Stimulated activated CD8-positive, alpha-beta memory T cell treated with anti-CD3 and anti-CD28 coated beads, Interleukin-2, amount 100 ng/mL, for 48 hours (primary cell): Measurements from ENCODE around the gene LUZP4.
"Not testable (repeated sequence)": the region's sequence is repeated elsewhere in the genome, so short reads cannot be mapped to it uniquely, and the experiment has no call there.

Experiments
- DNase-seq, 2 donors: peaks; one replicate each; pipeline ENCODE4 v3.0.0-alpha.2; 2020; ENCODE audit warnings: low read depth in 2 of 2

Gene LUZP4

DNA sequence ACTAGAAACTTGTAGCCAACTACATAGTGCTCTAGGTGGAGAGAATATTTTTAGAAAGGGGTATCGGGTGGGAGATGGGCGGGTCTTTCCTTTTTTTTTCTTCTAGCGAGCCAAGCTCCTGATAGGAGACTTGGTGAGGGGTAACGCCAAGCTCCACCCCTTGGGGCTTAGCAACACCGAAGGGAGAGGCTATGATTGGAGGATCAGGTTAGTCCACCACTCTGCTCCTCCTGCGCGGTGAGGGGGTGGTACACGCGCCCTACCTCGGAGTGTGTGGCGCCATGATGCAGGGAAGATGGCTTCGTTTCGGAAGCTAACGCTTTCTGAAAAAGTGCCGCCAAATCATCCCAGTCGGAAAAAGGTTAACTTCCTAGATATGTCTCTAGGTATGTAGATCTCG lies at the start of gene LUZP4:
TSS of gene LUZP4 (plus strand) at position 251 of the 400 bp plus-strand sequence. CDS start at position 296, 45 bp downstream.
- DNase-seq = no peak

- no peak for DNase-seq
These were observed 37.9 kb upstream of the LUZP4 start for GRCh38 chrX:115251458-115252233.

DNA sequence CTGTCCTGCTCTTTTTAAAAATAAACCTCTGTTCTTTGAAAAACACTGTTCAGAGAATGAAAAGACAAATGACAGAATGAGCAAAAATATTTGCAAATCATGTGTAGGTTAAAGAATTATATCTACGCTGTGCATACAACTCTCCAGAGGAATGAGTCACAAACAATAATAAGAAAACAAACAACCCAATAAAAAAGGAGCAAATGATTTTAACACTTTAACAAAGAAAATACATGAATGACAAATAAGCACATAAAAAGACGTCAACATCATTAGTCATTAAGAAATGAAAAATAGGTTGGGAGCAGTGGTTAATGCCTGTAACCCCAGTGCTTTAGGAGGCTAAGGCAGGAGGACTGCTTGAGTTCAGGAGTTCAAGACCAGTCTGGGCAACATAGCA lies 34.5 kb upstream of the LUZP4 start:
- DNase-seq = no peak

DNA sequence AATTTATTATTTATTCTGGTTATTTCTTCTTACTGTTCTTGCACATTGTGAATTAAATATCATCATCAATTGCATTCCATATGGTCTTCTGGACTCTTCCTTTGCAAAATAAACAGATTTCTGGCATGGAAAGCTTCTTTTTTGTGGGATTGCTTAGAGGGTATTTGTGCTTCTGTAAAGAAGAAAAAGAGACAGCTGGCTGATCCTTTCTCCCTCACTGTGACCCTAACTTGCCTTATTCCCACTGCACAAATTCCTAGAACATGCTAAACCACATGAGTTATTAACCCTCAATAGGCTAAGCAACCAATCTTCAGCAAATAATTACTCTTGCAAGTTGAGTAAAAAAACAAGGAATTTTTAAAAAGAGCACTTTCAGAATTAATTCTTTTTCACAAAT lies 31.8 kb upstream of the LUZP4 start:
- no peak for DNase-seq

DNA sequence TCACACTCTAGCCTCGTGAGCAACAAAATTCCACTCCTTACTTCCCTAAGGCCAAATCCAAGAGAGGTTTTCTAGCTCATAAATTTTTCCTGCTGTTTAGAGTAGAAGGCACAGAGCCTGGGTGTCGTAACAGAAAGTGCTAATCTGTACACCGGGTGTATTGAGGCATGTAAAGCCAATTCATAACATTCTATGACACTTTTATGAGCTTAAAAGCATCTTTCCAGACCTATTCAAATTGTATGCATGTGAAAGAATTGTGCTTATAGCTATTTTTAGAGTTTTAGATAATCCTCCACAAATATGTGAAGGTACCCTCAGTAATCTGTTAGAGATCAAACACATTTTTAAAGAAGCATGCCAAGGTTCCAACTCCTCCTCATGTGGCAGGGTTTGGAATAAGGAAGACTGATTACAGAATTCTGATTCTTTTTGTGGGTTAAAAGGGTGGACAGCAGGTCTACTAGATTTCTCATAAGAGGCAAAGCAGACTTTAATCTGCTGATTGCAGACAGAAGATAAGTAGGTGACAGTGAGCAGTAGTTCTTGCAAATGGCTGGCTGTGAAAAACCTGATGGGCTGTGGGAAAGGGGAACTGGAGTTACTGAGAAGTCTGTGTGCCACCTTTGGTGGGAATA lies 30.2 kb upstream of the LUZP4 start:
- no peak for DNase-seq

- DNase-seq = no peak
These were observed 29.2 kb upstream of the LUZP4 start for GRCh38 chrX:115260330-115260729.

DNA sequence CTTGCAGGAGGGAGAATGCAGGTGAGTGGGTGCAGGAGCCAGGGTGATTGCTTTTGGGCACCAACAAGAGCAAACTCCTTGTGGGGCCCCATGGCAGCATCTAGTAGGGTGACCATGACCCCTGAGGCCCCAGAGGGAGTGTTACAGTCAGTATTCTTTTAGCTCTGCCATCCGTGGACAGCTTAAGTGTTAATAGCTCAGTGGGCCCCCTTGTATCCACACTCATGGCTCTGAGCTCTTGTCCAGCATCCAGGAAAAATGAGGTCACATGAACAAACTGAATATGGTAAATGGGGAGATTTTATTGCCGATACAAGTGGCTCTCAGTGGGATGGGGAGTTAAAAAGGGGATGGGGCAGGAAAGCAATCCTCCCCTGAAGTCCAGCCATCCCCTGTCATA lies 28.4 kb upstream of the LUZP4 start:
- DNase-seq = no peak

DNA sequence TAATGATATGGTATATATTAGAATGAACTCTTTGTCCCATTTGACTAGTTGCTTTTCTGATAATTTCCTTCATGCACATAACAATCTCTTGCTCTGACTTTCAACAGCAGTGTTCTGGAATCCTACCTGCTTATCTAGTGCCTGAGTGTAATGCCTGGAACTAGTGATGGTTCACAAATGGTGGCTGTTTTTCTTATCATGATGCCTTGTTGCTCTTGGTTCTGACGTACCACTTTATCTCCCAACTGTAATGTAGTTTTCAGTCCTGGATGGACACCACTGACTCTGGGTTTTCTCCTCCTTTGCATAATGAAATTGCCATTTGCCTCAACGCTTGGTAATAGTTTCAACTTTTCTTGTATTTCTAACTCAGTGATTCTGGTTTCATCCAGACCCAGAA lies 25.5 kb upstream of the LUZP4 start:
- DNase-seq = no peak

DNA sequence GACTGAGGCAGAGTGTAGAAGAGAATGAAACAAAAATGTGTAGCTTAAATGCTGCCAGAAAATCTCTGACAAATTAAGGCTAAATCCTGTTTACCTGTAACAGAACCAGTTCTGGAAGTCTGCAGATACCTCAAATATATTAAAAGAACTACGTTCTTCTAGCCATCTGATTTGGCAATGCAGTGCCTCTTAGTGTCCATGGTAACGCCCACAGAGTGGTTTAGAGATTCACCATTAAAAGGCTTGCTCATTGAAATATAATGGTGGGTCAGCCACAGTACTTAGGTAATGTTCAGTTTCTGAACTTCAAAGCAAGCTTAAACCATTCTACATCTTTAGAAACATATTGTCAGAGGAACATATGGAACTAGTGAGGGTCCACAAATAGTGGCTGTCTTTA lies 23.2 kb upstream of the LUZP4 start:
- DNase-seq = no peak

DNA sequence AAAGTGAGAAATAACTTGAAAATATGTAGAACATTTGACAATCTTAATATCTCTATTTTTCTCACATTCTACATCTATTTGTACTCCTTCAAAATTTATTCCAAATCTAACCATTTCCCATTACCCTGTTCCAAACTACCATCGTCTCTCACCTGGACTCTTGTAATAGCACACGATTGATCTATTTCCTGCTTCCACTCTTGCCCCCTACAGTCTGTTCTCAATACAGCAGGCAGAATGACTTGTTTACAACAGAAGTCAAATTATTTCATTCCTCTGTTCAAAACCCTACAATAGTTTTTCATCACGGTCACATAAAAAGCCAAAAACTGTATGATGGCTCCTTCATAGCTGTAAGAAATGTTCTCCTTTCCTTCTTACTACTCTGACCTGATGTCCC lies 21.1 kb upstream of the LUZP4 start:
- DNase-seq = no peak

DNA sequence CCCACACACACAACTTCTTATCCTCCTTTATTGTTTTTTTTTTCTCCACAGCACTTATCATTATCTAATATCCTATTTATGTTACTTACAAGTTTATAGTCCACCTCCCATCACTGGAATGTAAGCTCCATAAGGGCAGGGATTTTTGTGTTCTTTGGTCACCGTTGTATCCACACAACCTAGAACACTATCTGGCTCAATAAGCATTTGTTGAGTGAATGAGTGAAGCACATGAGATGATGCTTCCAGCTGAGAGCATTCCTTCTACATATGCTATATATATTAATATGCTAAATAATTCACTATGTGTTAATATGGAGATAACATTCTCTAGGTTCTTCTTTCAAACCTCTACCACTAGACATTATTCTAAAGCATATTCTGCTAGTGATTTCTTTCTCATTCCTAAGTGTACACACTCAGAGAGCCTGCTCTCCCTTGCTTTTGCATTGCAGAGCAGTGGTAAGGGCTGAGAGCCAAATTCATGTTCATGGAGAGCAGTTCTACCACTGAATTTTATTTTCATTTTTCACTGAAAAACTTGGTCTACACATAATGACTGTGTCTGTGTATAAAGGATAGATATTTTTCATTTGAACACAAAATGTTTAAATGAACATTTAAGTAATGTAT lies 20.3 kb upstream of the LUZP4 start:
- DNase-seq = no peak

- DNase-seq = no peak
These were observed 4.6 kb upstream of the LUZP4 start for GRCh38 chrX:115284877-115285276.

- no peak for DNase-seq
These were observed 7.7 kb downstream of the LUZP4 start for GRCh38 chrX:115297189-115297588.

DNA sequence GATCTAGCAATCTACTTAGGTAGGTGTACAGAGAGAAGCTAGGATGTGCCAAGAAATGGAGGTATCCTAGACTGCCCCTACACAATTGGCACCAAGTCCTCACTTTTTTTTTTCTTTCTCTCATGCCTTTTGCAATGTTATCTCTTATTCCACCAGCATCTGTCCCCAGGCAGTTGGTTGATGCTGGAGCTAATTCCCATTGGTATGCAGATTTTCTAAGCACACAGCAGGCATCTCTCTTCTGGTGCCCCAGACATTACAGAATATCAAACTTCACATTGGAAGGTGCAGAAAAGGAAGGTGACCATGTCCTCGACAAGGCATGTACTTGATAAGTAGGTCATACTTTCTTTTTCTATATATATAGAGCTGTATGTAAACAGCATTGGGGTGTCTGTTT lies 21.6 kb downstream of the LUZP4 start:
- no peak for DNase-seq

GRCh38 chrX:115311601-115312001 lies 22.1 kb downstream of the LUZP4 start:
- DNase-seq = no peak

- no peak for DNase-seq
These were observed 28.6 kb downstream of the LUZP4 start for GRCh38 chrX:115318139-115318538.

DNA sequence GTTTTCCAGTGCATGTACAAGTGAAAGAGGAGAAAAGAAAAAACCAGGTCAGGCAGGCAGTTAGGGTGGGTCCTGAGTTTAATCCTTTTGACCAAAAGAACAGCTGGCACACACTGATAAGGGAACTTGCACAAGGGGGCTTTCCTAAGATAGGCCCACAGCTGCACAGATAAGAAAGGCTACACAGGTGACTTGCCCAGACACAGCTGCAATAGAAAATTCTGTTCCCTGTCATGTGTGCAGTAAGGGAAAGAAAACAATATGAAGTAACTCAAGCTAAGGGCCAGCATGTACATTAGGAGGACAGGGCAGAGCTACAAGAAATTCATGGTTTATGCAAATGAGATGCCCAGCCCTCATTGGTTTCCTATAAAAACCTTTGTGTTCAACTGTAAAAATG lies 32.9 kb downstream of the LUZP4 start:
- no peak for DNase-seq

- no peak for DNase-seq
These were observed 34.7 kb downstream of the LUZP4 start for GRCh38 chrX:115324194-115324593.

DNA sequence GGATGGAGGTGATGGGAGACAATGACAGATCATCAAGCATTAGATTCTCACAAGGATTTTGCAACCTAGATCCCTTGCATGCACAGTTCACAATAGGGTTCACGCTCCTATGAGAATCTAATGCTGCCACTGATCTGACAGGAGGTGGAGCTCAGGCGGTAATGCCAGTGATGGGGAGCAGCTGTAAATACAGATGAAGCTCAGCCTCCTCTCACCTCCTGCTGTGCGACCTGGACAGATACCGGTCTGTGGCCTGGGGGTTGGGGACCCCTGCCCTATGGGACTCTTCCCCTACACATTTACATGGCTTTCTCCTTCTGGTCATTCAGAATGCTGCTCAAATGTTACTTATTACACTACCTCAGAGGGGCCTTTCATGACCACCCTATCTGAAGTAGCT lies 39.8 kb downstream of the LUZP4 start:
- not testable (repeated sequence) for DNase-seq

DNA sequence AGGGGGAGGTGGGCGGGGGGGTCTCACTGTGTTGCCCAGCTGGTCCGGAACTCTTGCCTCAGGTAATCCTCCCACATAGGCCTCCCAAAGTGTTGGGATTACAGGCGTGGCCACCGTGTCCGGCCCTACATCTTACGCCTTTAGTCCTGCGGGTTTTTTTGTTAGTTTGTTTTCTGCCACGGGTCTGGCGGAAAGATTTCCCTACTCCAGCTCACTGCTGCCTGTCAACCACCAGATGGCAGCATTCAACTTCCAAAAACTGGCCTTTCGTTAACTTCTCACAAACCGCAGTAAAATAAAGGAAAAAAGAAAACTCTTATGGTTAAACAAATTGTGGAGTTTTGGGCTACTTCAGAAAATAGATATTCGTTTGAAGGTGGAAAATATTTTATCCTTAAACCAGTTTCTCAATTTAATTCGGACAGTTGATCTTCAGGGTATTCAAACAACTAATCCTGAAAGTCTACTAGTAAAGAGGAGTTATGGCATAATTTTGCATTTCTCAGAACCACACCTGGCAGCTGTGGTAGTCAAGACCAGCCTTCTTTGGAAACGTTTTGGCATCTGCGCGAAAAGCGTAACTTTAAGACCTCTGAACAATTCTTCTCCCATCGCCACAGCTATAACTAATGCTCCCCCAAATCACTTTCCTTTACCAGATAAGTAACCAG lies 41.1 kb downstream of the LUZP4 start:
- no peak for DNase-seq

DNA sequence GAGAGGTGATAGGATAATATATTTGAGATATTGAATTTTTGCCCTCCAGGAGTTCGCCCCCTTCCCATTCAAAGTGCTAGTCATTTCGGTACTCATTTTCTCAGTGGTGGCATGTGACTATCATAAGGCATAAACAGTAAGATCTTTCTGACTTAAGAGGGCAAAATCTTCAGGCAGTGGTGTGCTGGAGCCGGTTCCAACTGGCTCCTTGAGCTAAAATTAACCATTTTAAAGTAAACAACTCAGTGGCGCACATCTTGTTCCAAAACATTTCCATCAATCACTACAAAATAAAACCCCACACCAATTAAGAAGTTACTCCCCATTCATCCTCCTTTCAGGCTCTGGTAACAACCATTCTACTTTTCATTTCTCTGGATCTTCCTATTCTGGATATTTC lies 43.3 kb downstream of the LUZP4 start:
- no peak for DNase-seq

GRCh38 chrX:115333446-115333845 lies 43.9 kb downstream of the LUZP4 start:
- DNase-seq = no peak
